NCI-H146 (cell line): ENCODE measurements around the gene CFDP1.
"Not testable (repeated sequence)": the region's sequence is repeated elsewhere in the genome, so short reads cannot be mapped to it uniquely, and the experiment has no call there.

Experiments used
- DNase-seq: peaks from one replicate; lab custom pipeline; 2025; lab: John Stamatoyannopoulos, UW

The CFDP1 gene

GRCh38 chr16:75293173-75293572 is 140.1 kb downstream of the CFDP1 start:
- no peak for DNase-seq

- no peak for DNase-seq
These were observed 140.6 kb downstream of the CFDP1 start for GRCh38 chr16:75292691-75293090.

DNA sequence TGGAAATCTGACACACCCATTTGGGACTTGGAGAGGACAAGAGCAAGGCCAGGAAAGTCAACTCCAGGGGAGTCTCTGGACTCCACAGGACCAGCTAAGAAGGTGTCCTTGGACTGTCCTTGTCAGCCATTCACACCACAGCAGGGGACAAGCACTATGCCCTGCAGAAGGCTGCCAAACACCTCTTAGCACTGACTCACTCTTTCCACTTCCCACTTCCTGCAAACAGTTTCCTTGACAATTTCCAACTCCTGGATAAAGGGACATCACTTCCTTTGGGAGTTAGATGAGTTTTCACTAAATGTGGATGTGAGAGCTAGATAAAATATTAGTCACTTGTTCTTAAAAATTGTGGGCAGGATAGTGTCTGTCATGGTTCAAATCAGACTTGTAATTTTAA is 144.1 kb downstream of the CFDP1 start:
- DNase-seq, result no peak

- no peak for DNase-seq
These were observed 144.6 kb downstream of the CFDP1 start for GRCh38 chr16:75288596-75289120.

DNA sequence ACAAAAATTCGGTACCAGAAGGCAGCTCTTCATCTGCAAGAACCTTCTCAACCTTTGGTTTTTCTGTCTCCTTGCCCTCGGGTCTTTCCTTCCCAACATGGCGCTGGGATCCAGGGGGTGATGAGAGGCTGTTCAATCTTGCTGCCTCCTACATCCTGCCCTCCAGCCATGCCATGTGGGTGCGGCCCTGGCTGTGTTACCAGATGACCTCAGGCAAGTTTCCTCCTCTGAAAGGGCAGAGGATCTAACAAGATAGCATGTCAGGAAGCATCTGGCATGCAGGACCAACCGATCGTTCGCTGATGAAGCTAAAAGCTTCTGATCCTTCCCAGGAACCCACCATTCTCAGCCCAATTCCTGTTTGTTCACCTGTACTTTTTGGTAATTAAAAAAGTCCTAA is 145.1 kb downstream of the CFDP1 start:
- no peak for DNase-seq

DNA sequence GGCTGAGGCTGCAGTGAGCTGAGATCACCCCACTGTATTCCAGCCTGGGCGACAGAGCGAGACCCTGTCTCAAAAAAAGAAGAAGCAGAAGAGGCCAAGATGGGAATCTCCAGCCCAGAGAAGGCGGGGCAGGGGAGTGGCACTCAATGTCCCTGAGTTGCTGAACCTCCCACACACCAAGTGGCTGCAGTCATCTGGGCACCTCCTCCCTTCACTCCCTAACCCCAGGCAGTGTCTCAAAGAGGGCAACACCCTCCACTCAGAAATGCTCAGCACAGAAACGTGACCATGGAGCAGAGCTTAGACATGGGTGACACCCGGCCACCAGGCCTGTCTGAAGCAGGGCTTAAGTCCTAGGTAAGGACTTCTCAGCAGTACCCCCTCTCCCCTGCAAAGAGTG is 145.6 kb downstream of the CFDP1 start:
- DNase-seq, result no peak

DNA sequence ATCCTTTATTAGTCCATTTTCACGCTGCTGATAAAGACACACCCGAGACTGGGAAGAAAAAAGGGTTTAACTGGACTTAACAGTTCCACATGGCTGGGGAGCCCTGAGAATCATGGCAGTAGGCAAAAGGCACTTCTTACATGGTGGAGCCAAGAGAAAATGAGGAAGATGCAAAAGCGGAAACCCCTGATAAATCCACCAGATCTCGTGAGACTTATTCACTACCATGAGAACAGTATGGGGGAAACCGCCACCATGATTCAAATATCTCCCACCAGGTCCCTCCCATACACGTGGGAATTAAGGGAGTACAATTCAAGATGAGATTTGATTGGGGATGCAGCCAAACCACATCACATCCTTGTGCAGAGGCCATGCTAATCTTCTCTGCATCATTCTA is 146.9 kb downstream of the CFDP1 start:
- DNase-seq, result no peak

DNA sequence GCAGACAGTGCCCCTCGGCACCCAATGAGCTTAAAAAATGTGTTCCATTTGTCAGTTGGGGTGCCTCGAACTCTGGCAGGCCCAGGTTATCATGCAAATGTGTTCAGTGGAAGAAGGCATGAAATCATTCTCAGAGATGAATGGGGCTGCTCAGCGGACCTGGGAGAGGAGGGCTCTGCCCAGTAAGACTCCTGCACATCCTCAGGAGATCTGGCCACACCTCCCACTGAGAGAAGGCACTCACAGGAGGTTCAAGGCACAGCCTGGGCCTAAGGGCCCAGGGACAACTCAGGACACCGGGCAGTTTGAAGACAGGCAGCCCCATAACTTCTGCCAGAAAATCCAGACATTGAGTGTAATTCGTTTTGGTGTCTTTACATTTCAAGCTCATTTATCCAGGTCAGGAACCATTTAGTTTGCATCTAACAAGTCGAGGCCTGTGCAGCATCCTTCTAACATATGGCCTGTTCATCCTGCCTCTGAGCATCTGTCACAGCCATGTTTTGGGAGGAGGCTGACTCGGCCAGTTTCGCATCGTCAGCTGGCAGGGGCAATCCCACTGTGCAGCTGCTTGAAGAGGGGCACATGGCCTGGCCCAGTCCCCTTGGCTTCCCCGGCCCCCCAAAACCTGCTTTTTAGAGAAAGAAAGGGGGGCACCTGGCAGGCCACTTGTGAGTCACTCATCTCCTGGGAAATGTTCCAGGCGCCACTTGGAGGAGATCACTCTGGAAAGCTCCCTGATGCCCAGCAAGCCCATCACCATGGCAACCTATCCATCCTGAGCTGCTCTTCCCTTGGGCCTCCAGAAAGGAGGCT is 150.6 kb downstream of the CFDP1 start:
- no peak for DNase-seq

DNA sequence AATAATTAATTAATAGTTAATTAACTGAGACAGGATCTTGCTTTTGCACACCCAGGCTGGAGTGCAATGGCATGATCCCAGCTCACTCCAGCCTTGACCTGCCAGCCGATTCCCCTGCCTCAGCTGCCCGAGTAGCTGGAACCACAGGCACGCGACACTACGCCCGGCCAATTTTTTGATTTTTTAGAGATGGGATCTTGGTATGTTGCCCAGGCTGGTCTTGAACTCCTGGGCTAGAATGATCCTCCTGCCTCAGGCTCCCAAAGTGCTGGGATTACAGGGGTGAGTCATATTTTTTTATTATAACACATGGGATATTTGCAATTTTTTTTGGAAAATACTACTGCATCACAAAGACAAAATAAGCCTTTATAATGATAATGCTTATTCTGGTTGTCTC is 151.5 kb downstream of the CFDP1 start:
- DNase-seq, result no peak

GRCh38 chr16:75281009-75281408 is 152.3 kb downstream of the CFDP1 start:
- not testable (repeated sequence) for DNase-seq

- DNase-seq, result no peak
These were observed 152.9 kb downstream of the CFDP1 start for GRCh38 chr16:75280331-75280804.

GRCh38 chr16:75279305-75279704 is 154.0 kb downstream of the CFDP1 start:
- no peak for DNase-seq

GRCh38 chr16:75273054-75273925 is 160.0 kb downstream of the CFDP1 start:
- no peak for DNase-seq

- DNase-seq, result not testable (repeated sequence)
These were observed 160.7 kb downstream of the CFDP1 start for GRCh38 chr16:75272629-75273028.

GRCh38 chr16:75272097-75272551 is 161.2 kb downstream of the CFDP1 start:
- DNase-seq, result no peak

- no peak for DNase-seq
These were observed 161.7 kb downstream of the CFDP1 start for GRCh38 chr16:75271441-75272096.

DNA sequence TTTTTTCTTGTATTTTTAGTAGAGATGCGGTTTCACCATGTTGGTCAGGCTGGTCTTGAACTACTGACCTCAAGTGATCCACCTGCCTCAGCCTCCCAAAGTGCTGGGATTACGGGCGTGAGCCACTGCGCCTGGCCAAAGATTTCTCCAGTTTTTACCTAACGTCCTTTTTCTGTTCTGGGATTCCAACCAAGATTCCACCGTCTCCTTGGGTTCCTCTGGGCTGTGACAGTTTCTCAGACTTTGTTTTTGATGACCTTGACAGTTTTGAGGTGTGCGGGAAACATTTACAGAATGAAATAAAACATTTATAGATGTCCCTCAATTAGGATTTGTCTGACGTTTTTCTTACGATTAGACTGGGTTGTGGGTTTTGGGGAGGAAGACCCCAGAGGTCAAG is 163.9 kb downstream of the CFDP1 start:
- DNase-seq, result not testable (repeated sequence)

GRCh38 chr16:75267631-75268264 is 165.6 kb downstream of the CFDP1 start:
- DNase-seq, result peak; percentile 12

- no peak for DNase-seq
These were observed 166.3 kb downstream of the CFDP1 start for GRCh38 chr16:75266738-75267630.

DNA sequence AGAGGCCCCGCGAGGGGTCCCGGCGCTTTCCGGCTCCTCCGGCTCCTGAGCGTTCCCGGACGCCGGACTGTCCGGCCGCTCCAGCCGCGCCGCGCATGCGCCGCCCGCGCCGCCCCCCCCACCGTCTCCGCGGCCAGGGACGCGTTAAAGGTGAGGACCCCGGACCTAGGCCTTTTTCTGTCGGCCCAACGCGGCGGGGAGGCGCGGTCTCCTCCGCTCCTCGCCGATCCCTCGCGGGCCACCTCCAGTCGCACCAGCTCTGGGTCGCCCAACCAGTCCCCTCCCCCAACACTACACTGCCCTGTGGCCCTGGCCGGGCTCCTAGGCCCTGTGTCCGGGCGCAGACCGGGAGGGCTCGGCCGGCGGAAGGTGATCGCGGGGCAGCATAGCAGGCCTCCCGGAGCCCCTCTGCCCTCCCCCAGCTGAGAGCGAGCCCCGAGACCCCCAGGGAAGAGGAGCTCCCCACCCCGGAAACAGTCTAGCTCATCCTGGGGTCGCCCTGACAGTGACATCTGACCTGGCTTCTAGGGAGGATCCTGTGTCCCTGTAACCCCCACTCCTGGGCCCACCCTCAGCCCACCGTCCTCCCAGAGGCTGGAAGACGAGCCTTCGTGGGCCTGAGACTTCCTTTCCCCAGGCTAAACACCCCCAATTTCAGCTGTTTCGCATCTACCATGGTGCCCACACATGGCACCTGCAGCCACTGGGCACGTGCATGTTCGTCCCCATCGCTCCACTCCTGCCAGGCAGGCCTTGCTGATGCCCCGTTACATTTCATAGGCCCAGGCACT is 167.2 kb downstream of the CFDP1 start:
- DNase-seq, result peak; percentile 66
